ENCODE data around the gene SLC22A2. TPM values are rescaled to one million over a fixed set of nuclear protein-coding genes. Genes with fewer than 3 reads are reported as not detected.

SLC22A2 gene
- total RNA-seq, 4 donors from 2014 or later, result not detected

GRCh38 chr6:160278786-160279310, 20.2 kb upstream of the SLC22A2 start:
- H3K4me1 ChIP-seq, result no peaks in the 10 kb centered on the region
- 66 to 71% methylated on average over 12 of the region's 12 CpGs for WGBS, 2 donors
- no peaks in the 10 kb centered on the region for H3K36me3 ChIP-seq
- no peak overlapping the region for H3K4me3 ChIP-seq
- peaks cover 0 to 8% (median 0%) of the 10 kb centered on the region in 4 donors for H3K9me3 ChIP-seq
- TF ChIP-seq EP300 (IDR thresholded peaks at IDR 0.05) (no peak), POLR2A (IDR thresholded peaks at IDR 0.05) (no peak)
- TF ChIP-seq, protein P1, sequence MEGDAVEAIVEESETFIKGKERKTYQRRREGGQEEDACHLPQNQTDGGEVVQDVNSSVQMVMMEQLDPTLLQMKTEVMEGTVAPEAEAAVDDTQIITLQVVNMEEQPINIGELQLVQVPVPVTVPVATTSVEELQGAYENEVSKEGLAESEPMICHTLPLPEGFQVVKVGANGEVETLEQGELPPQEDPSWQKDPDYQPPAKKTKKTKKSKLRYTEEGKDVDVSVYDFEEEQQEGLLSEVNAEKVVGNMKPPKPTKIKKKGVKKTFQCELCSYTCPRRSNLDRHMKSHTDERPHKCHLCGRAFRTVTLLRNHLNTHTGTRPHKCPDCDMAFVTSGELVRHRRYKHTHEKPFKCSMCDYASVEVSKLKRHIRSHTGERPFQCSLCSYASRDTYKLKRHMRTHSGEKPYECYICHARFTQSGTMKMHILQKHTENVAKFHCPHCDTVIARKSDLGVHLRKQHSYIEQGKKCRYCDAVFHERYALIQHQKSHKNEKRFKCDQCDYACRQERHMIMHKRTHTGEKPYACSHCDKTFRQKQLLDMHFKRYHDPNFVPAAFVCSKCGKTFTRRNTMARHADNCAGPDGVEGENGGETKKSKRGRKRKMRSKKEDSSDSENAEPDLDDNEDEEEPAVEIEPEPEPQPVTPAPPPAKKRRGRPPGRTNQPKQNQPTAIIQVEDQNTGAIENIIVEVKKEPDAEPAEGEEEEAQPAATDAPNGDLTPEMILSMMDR (IDR thresholded peaks at IDR 0.05), result no peak
- no peak overlapping the region for H3K27ac ChIP-seq
- H3K27me3 ChIP-seq, result no peaks in the 10 kb centered on the region
- no peak for DNase-seq (ENCODE audit: low spot score in 2 of 2)

- WGBS, 2 donors, result 94 to 95% methylated on average over 5 of the region's 5 CpGs
- Histone ChIP-seq H3K4me3 (no peak overlapping the region), H3K4me1 (no peaks in the 10 kb centered on the region), H3K27ac (no peak overlapping the region), H3K36me3 (no peaks in the 10 kb centered on the region), H3K27me3 (no peaks in the 10 kb centered on the region), H3K9me3 (peaks cover 0 to 8% (median 0%) of the 10 kb centered on the region in 4 donors)
- TF ChIP-seq POLR2A (IDR thresholded peaks at IDR 0.05), result no peak
- TF ChIP-seq, protein P1 (IDR thresholded peaks at IDR 0.05), result no peak
- no peak for TF ChIP-seq EP300 (IDR thresholded peaks at IDR 0.05)
- no peak for DNase-seq (ENCODE audit: low spot score in 2 of 2)
These were observed 19.7 kb upstream of the SLC22A2 start for GRCh38 chr6:160278311-160278710.

DNA sequence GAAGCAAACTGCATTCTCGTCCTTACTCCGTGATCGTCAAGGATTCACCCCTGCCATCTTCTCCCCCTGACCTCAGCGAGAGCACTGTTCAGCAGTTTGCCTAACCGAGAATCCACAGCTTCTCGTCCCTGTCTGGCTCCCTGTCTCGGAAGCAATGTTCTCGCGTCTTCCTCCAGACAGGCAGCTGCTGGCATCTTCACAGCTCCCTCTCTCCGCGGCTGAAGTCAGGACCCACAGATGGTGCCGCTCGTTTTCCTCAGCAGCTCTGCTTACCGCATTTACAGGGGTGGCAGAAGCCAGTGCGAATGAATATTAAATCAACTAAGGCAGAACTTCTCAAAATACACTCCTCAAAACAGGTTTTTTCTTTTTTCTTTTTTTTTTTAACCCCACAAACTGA, 18.9 kb upstream of the SLC22A2 start:
- Histone ChIP-seq H3K9me3 (peaks cover 0 to 8% (median 0%) of the 10 kb centered on the region in 4 donors), H3K27ac (no peak overlapping the region), H3K36me3 (no peaks in the 10 kb centered on the region), H3K4me1 (no peaks in the 10 kb centered on the region), H3K4me3 (no peak overlapping the region), H3K27me3 (no peaks in the 10 kb centered on the region)
- DNase-seq (ENCODE audit: low spot score in 2 of 2), result no peak
- no peak for TF ChIP-seq EP300 (IDR thresholded peaks at IDR 0.05)
- no peak for TF ChIP-seq POLR2A (IDR thresholded peaks at IDR 0.05)
- TF ChIP-seq, protein P1 (IDR thresholded peaks at IDR 0.05), result no peak
- WGBS, 2 donors, result 90 to 91% methylated on average over 15 of the region's 15 CpGs

DNA sequence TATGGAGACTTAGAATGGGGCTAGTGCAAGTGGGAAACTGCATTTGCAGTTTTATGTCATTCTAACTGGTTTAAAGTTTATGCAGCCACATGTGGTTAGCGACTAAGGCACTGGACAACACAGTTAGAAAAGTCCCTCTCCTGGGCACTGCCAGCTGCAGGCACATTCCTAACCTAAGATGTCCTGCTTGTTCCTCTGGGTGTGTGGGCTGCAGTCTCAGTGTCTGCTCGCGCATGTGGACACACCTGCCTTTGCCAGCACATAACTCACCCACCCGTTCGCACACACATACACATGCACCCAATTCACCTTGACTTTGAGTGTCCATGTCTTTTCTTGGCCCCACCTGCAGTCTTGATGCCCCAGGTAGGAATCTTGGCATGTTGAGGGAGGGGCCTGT, 18.5 kb upstream of the SLC22A2 start:
- no peak for DNase-seq (ENCODE audit: low spot score in 2 of 2)
- Histone ChIP-seq H3K9me3 (peaks cover 0 to 8% (median 0%) of the 10 kb centered on the region in 4 donors), H3K27ac (no peak overlapping the region), H3K4me1 (no peaks in the 10 kb centered on the region), H3K36me3 (no peaks in the 10 kb centered on the region), H3K27me3 (no peaks in the 10 kb centered on the region), H3K4me3 (no peak overlapping the region)
- WGBS, 2 donors, result 95 to 100% methylated on average over 5 of the region's 5 CpGs
- TF ChIP-seq POLR2A (IDR thresholded peaks at IDR 0.05) (no peak), EP300 (IDR thresholded peaks at IDR 0.05) (no peak)
- TF ChIP-seq, protein P1 (IDR thresholded peaks at IDR 0.05), result no peak

DNA sequence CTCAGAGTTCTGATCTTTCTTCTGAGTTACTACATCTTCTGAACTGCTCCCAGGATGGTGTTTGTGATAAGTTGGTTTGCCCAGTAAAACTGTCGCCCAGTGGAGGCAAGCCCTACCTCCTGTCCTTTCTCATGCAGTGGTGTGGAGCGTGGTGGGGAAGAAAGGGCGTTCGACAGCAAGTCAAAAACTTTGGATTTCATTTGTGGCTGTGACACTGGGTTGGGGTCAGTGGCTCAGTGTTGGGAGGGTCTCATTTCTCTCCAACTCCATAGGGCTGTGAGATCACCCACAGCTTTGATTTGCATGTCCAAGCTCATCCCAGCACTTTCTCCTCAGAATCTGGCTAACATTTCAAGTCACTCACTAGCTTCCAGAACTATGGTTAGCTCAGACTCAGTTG, 17.5 kb upstream of the SLC22A2 start:
- Histone ChIP-seq H3K27ac (no peak overlapping the region), H3K36me3 (no peaks in the 10 kb centered on the region), H3K4me3 (no peak overlapping the region), H3K4me1 (no peaks in the 10 kb centered on the region), H3K27me3 (no peaks in the 10 kb centered on the region), H3K9me3 (peaks cover 0 to 8% (median 0%) of the 10 kb centered on the region in 4 donors)
- DNase-seq (ENCODE audit: low spot score in 2 of 2), result no peak
- WGBS, 2 donors, result 72 to 76% methylated on average over 4 of the region's 4 CpGs
- TF ChIP-seq, protein P1 (IDR thresholded peaks at IDR 0.05), result no peak
- TF ChIP-seq POLR2A (IDR thresholded peaks at IDR 0.05) (no peak), EP300 (IDR thresholded peaks at IDR 0.05) (no peak)

Data from tibial nerve (tissue), 4 donors.